Measurements from ENCODE around the gene GATA6. TPM values are rescaled to one million over a fixed set of nuclear protein-coding genes. Genes with fewer than 3 reads are reported as not detected.

GATA6 gene
- total and polyA plus RNA-seq, 2 of the 8 experiments (the other 6 are each of a cell fraction or from before 2014, with no cell fraction given) = 0.09 TPM; not detected in 1

- TF ChIP-seq CTBP2 (IDR thresholded peaks at IDR 0.05; ENCODE audit: borderline replicate concordance, insufficient read depth, insufficient read length, low read length) (no peak), SRF (IDR thresholded peaks at IDR 0.05; ENCODE audit: low read depth, low read length) (no peak), ZNF274 (IDR thresholded peaks at IDR 0.05; ENCODE audit: borderline replicate concordance, extremely low read depth, low read length) (no peak), GABPA (IDR thresholded peaks at IDR 0.05; ENCODE audit: borderline replicate concordance, insufficient read depth, low read length) (no peak), KDM5A (IDR thresholded peaks at IDR 0.05; ENCODE audit: low read length) (no peak), BRCA1 (IDR thresholded peaks at IDR 0.05; ENCODE audit: low read depth, low read length) (no peak), JUND (IDR thresholded peaks at IDR 0.05; ENCODE audit: low read length) (no peak)
These were observed 20.2 kb downstream of the GATA6 start (continued) for GRCh38 chr18:22189449-22190166.
